HG03108 (cell line): ENCODE results near the gene RNMT.
"Not testable (repeated sequence)": the region's sequence is repeated elsewhere in the genome, so short reads cannot be mapped to it uniquely, and the experiment has no call there.

Source experiments
- ATAC-seq: cut with Tn5 transposase; IDR thresholded peaks from one replicate; pipeline ENCODE4 v1.9.1; 2021; ENCODE audit warnings: moderate library complexity; ENCODE audit not compliant: unreplicated experiment

RNMT gene

GRCh38 chr18:13730481-13730880, 4.0 kb downstream of the RNMT start:
- no peak for ATAC-seq

GRCh38 chr18:13735681-13736080, 9.2 kb downstream of the RNMT start:
- ATAC-seq, result no peak

GRCh38 chr18:13745696-13746095, 19.2 kb downstream of the RNMT start:
- ATAC-seq, result no peak

GRCh38 chr18:13746633-13747032, 20.2 kb downstream of the RNMT start:
- ATAC-seq, result no peak

GRCh38 chr18:13751599-13751998, 25.1 kb downstream of the RNMT start:
- not testable (repeated sequence) for ATAC-seq

GRCh38 chr18:13756261-13756660, 29.8 kb downstream of the RNMT start:
- no peak for ATAC-seq

GRCh38 chr18:13756671-13757070, 30.2 kb downstream of the RNMT start:
- no peak for ATAC-seq

- ATAC-seq, result no peak
Measured at GRCh38 chr18:13758622-13759021, 32.1 kb downstream of the RNMT start.

GRCh38 chr18:13760047-13760446, 33.6 kb downstream of the RNMT start:
- ATAC-seq, result no peak

GRCh38 chr18:13762690-13763439, 36.4 kb downstream of the RNMT start:
- no peak for ATAC-seq

GRCh38 chr18:13775058-13775457, 48.6 kb downstream of the RNMT start:
- ATAC-seq, result no peak

- ATAC-seq, result no peak
Measured at GRCh38 chr18:13791181-13791580, 64.7 kb downstream of the RNMT start.

GRCh38 chr18:13793819-13794218, 67.3 kb downstream of the RNMT start:
- no peak for ATAC-seq

GRCh38 chr18:13796515-13796914, 70.0 kb downstream of the RNMT start:
- no peak for ATAC-seq

- no peak for ATAC-seq
Measured at GRCh38 chr18:13797157-13797611, 70.7 kb downstream of the RNMT start.

GRCh38 chr18:13799396-13799795, 72.9 kb downstream of the RNMT start:
- ATAC-seq, result no peak

GRCh38 chr18:13800505-13801259, 74.2 kb downstream of the RNMT start:
- ATAC-seq, result no peak

GRCh38 chr18:13801260-13801601, 74.8 kb downstream of the RNMT start:
- ATAC-seq, result no peak

GRCh38 chr18:13804305-13804704, 77.8 kb downstream of the RNMT start:
- ATAC-seq, result no peak

- no peak for ATAC-seq
Measured at GRCh38 chr18:13808294-13809042, 82.0 kb downstream of the RNMT start.

GRCh38 chr18:13809043-13809430, 82.6 kb downstream of the RNMT start:
- ATAC-seq, result no peak
